Right lobe of liver (tissue), 4 donors: ENCODE data around the gene SPRR4.

Experiments
- CTCF ChIP-seq, 4 donors: fragments of 200-600 bp in 3 of 4; fragments of 450-650 bp in 1 of 4; IDR thresholded peaks; one replicate each; pipeline versions ENCODE4 v1.5.1 to v1.8.0; 2016 to 2022; ENCODE audit warnings: antibody characterized with exemption in 4 of 4, mild to moderate bottlenecking in 2 of 4
- POLR2A ChIP-seq: fragments of 450-650 bp; IDR thresholded peaks from one replicate; pipeline ENCODE4 v1.6.1; 2017; ENCODE audit warnings: antibody characterized with exemption, mild to moderate bottlenecking
- donor health status: DM: no; HTN: no; CAD: no.
- donor health status: DM: no; HTN: no; CAD: no.
- donor health status: DM: no; HTN: yes; CAD: no.

GRCh38 chr1:152980676-152981075 lies 10.2 kb downstream of the SPRR4 start:
- TF ChIP-seq CTCF (IDR thresholded peaks at IDR 0.05) (no peak), POLR2A (no peak)
